ENCODE results near the gene CALM3. TPM values are rescaled to one million over a fixed set of nuclear protein-coding genes. Genes with fewer than 3 reads are reported as not detected.
"Not testable (repeated sequence)": the region's sequence is repeated elsewhere in the genome, so short reads cannot be mapped to it uniquely, and the experiment has no call there.

Gene CALM3
- total RNA-seq, 2 donors from 2014 or later = 413 to 615 TPM

- H3K27ac Mint-ChIP-seq = peak overlapping the region; percentile 88 to 89
- H3K36me3 Mint-ChIP-seq = peaks cover 4 to 20% of the 10 kb centered on the region in 2 donors
- DNase-seq (ENCODE audit: low spot score in 2 of 2) (no peak), ATAC-seq (no peak)
- H3K9me3 Mint-ChIP-seq = no peaks in the 10 kb centered on the region
Observed at GRCh38 chr19:46621191-46622117, 20.3 kb downstream of the CALM3 start.

DNA sequence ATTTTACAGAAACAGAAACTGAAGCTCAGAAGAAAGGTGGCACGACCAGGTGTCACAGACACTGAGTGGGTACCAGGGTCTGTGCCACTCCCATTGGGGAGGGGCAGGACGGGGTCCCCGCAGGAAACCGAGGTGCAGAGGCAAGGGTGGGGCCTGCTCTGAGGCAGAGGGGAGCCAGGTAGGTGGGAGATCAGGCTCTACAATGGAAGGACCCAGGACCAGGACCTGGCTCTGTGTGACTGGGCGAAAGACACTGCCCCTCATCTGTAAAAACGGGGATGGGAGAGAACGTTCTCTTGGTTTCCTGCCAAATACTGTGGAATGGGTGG lies 21.0 kb downstream of the CALM3 start:
- DNase-seq (ENCODE audit: low spot score in 2 of 2) = no peak
- H3K9me3 Mint-ChIP-seq = no peaks in the 10 kb centered on the region
- ATAC-seq = no peak
- peaks cover 4 to 20% of the 10 kb centered on the region in 2 donors for H3K36me3 Mint-ChIP-seq
- peak overlapping the region in 1 of 2 donors; percentile 89 for H3K27ac Mint-ChIP-seq

GRCh38 chr19:46623915-46624502 lies 22.9 kb downstream of the CALM3 start:
- peak overlapping the region; percentile 83 to 89 for H3K27ac Mint-ChIP-seq
- DNase-seq (ENCODE audit: low spot score in 2 of 2) (no peak), ATAC-seq (no peak)
- H3K36me3 Mint-ChIP-seq = peaks cover 4 to 20% of the 10 kb centered on the region in 2 donors
- no peaks in the 10 kb centered on the region for H3K9me3 Mint-ChIP-seq

DNA sequence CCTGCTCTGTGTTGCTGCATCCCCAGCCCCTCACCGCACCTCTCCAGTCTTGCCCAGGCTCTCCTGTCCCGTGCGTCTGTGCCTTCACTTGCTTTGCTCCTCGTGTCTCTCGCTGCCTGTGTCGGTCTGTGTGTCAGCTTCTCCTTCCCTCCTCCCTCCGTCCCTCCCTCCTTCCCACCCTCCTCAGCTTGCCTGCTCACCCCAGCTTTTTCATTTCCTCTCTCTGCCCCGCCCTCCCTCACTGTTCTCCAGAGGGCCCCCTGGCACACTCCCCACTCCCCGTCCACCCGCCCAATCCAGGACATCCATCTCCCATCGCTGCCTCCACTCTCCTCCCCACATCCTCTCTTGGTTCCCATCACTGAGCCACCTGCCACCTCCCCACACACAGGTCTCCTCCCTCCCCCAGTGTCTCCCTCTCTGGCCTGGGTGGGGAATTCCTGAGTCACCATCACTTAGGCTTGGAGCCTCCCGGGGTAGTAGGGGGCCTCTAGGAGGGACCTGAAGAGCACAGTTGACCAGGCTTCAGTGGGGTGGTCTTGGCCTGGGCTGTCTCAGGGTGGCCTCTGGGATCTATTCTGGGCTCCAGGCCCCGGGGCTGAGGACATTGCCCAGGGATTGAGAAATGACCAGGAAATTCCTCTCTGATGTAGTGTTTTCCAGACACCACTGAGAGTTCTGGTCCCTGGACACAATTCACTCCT lies 24.0 kb downstream of the CALM3 start, which contains the start of gene PTGIR:
PTGIR (minus strand) TSS at position 132 of the 704 bp plus-strand sequence. CDS start 864 bp downstream, outside the sequence.
- H3K27ac Mint-ChIP-seq = peak within 1 kb of the TSS; percentile 83 to 89
- ATAC-seq (peak; percentile 67 to 75), DNase-seq (ENCODE audit: low spot score in 2 of 2) (no peak)
- H3K36me3 Mint-ChIP-seq = peaks cover 4 to 20% of the 10 kb centered on the region in 2 donors
- H3K9me3 Mint-ChIP-seq = no peaks in the 10 kb centered on the region

- H3K36me3 Mint-ChIP-seq = peaks cover 4 to 19% of the 10 kb centered on the region in 2 donors
- ATAC-seq = no peak
- peak overlapping the region in 1 of 2 donors; percentile 89 for H3K27ac Mint-ChIP-seq
- no peaks in the 10 kb centered on the region for H3K9me3 Mint-ChIP-seq
- DNase-seq (ENCODE audit: low spot score in 2 of 2) = no peak
Observed at GRCh38 chr19:46625731-46626130, 24.6 kb downstream of the CALM3 start.

DNA sequence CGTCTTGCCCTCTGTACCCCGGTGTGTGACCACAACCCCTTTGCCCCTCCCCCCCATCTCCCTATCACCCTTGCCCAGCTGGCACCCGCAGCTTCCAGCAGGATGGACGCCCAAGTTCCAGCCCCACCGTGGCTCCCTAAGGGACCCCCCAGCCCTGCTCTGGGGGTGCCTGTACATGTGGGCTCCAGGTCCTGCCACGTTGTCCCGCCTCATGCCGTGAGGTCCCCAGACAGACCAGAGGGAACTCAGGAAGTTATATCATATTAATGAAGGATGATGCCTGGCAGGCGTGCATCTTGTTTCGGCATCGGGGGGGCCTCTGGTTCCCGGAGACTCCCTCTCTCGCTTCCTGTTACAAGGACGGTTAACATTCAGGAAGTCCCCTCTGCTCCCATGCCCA lies 25.3 kb downstream of the CALM3 start:
- ATAC-seq (no peak), DNase-seq (ENCODE audit: low spot score in 2 of 2) (no peak)
- peaks cover 4 to 12% of the 10 kb centered on the region in 2 donors for H3K36me3 Mint-ChIP-seq
- H3K9me3 Mint-ChIP-seq = no peaks in the 10 kb centered on the region
- peak overlapping the region in 1 of 2 donors; percentile 70 for H3K27ac Mint-ChIP-seq

DNA sequence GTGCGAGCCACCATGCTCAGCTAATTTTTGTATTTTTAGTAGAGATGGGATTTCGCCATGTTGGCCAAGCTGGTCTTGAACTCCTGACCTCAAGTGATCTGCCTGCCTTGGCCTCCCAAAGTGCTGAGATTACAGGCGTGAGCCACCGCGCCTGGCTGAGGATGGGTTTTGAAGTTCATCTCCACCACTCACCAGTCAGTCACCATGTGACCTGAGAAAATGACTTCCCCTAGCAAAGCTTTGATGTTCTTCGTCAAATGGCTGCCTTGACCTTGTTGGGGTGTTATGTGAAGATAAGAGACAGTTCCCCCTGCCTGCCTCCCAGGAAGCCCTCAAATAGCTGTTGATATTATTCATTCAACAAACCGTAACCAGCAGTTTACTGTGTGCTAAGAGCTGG lies 27.8 kb downstream of the CALM3 start:
- DNase-seq (ENCODE audit: low spot score in 2 of 2); H3K9me3 Mint-ChIP-seq; ATAC-seq; H3K36me3 Mint-ChIP-seq: not testable (repeated sequence)
- H3K27ac Mint-ChIP-seq = peak overlapping the region in 1 of 2 donors; percentile 57

DNA sequence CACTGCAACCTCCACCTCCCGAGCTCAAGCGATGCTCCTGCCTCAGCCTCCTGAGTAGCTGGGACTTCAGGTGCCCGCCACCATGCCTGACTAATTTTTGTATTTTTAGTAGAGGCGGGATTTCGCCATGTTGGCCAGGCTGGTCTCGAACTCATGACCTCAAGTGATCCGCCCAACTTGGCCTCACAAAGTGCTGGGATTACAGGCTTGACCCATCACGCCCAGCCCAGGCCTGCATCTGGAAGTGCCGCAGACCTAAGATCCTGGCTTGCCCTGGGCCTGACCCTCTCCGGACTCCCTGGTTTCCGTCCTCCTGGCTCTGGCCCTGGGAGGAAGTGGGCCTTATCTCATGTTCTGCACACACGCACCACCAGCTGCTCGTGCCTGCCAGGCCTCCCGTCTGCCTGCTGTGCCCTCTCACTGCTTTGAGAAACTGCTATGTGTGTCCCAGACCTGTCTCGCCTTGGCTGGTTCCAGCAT lies 28.5 kb downstream of the CALM3 start:
- Mint-ChIP-seq H3K36me3 (peaks cover 0 to 5% of the 10 kb centered on the region in 2 donors), H3K27ac (peak overlapping the region in 1 of 2 donors; percentile 42), H3K9me3 (no peaks in the 10 kb centered on the region)
- DNase-seq (ENCODE audit: low spot score in 2 of 2) (no peak), ATAC-seq (no peak)

- no peaks in the 10 kb centered on the region for H3K9me3 Mint-ChIP-seq
- ATAC-seq (no peak), DNase-seq (ENCODE audit: low spot score in 2 of 2) (no peak)
- peaks cover 0 to 4% of the 10 kb centered on the region in 2 donors for H3K36me3 Mint-ChIP-seq
- no peak overlapping the region for H3K27ac Mint-ChIP-seq
Observed at GRCh38 chr19:46630586-46631205, 29.6 kb downstream of the CALM3 start.

GRCh38 chr19:46631481-46631880 lies 30.4 kb downstream of the CALM3 start:
- H3K27ac Mint-ChIP-seq = no peak overlapping the region
- ATAC-seq (no peak), DNase-seq (ENCODE audit: low spot score in 2 of 2) (no peak)
- peaks cover 0 to 4% of the 10 kb centered on the region in 2 donors for H3K36me3 Mint-ChIP-seq
- no peaks in the 10 kb centered on the region for H3K9me3 Mint-ChIP-seq

- no peak for ATAC-seq
- H3K27ac Mint-ChIP-seq = peak overlapping the region in 1 of 2 donors; percentile 48
- H3K36me3 Mint-ChIP-seq = peaks cover 0 to 4% of the 10 kb centered on the region in 2 donors
Observed at GRCh38 chr19:46633130-46633529, 32.0 kb downstream of the CALM3 start.

GRCh38 chr19:46634045-46634655 lies 33.0 kb downstream of the CALM3 start:
- DNase-seq (ENCODE audit: low spot score in 2 of 2) (peak; percentile 88 to 99), ATAC-seq (peak; percentile 19 to 71)
- Mint-ChIP-seq H3K9me3 (no peaks in the 10 kb centered on the region), H3K27ac (peak overlapping the region in 1 of 2 donors; percentile 16), H3K36me3 (peaks cover 0 to 4% of the 10 kb centered on the region in 2 donors)

More at GRCh38 chr19:46633130-46633529, 32.0 kb downstream of the CALM3 start:
- DNase-seq (ENCODE audit: low spot score in 2 of 2) = no peak
- no peaks in the 10 kb centered on the region for H3K9me3 Mint-ChIP-seq

DNA sequence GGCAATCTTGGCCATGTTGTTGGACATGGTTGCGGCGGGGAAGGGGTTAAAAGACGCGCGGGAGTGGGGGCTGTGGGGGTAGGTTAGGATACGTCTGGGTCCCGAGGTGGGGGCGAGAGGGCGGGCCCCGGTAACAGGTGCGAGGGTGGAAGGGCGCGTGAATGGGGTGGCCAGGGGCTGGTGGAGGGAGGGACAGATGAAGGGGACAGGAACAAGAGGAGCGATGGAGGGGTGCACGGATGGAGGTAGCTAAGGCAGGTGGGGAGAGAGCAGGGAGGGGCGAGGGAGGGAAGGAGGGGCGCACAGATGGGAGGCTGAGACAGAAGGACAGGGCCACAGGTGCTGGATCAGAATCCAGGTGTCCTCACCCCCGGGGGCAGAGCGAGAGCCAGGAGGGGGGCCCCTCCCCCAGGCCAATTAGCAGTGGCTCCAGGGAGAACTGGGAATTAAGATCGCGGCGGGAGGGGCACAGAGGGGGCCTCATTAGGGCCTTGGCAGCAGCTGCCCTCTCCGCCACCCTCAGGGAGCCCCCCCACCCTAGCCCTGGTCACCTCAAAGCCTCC lies 33.6 kb downstream of the CALM3 start:
- Mint-ChIP-seq H3K36me3 (peaks cover 0 to 4% of the 10 kb centered on the region in 2 donors), H3K9me3 (no peaks in the 10 kb centered on the region), H3K27ac (no peak overlapping the region)
- ATAC-seq (no peak), DNase-seq (ENCODE audit: low spot score in 2 of 2) (no peak)

DNA sequence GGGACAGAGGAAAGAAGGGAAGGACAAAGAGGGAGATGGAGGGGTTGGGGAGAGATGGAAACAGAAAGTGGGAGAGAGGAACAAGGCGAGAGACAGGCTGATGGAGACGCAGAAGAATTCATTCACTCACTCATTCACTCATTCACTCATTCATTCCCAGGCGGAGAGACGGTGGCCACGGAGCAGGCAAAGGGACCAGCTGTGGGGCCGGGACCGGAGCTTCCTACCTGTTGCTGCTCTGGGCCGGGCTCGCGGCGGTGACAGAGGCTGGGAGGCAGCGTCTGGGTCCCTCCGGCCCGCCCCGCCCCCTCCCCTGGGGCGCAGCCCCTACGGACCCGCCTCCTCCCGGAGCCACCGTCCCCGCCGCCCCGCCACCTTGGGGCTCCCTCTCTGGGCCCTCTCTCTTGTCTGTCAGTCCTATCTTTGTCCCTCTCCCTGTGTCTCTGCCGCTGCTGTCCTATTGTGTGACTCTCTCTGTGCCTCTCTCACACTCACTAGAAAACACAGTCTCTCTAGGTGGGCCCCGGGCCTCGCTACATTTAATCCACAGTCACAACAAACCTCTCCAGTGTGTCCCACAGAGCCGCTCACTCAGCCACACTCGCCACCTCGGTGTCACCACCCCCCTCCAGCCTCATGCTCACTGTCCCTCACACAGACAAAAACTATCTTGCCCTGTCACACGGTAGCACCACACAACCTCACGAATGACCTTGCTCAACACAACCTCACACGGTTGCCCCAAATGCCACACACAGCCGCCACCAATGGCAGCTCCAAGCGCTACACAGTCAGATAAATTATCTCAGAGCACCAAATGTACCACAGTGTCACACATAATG lies 35.0 kb downstream of the CALM3 start, which contains the start of gene GNG8:
GNG8 (minus strand) TSS at position 283 of the 842 bp plus-strand sequence. CDS start 1,520 bp downstream, outside the sequence.
- ATAC-seq = peak in 1 of 2 donors; percentile 1
- Mint-ChIP-seq H3K36me3 (peaks cover 0 to 4% of the 10 kb centered on the region in 2 donors), H3K27ac (no peak within 1 kb of the TSS), H3K9me3 (no peaks in the 10 kb centered on the region)
- DNase-seq (ENCODE audit: low spot score in 2 of 2) = no peak

DNA sequence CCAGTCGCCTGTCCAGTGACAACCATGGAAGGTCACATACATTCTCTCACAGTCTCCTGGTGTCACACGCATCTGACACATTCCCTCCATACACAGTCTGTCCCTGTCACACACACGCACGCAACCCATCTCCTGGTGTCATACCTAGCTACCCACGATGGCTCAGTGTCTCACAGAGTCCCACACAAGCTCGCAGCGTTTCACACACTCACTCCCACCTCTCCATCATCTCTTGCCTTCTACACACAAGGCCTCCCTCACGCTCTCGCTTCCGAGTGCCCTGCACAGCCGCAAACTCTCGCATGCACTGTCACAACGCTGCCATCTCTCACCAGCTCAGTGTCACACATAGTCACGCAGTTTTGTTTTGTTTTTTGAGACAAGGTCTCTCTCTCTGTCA lies 36.1 kb downstream of the CALM3 start:
- Mint-ChIP-seq H3K27ac (no peak overlapping the region), H3K36me3 (peaks cover 0 to 4% of the 10 kb centered on the region in 2 donors), H3K9me3 (no peaks in the 10 kb centered on the region)
- peak in 1 of 2 donors; percentile 3 for ATAC-seq
- no peak for DNase-seq (ENCODE audit: low spot score in 2 of 2)

Data from activated naive CD4-positive, alpha-beta T cell treated with anti-CD3 and anti-CD28 coated beads, Interleukin-2, amount 50 U/mL, for 72 hours (primary cell).